RPMI8226 (cell line): ENCODE data around the gene HOXB4.

Experiments
- DNase-seq: peaks from one replicate; pipeline ENCODE4 v3.0.0-alpha.2; 2015

The HOXB4 gene

DNA sequence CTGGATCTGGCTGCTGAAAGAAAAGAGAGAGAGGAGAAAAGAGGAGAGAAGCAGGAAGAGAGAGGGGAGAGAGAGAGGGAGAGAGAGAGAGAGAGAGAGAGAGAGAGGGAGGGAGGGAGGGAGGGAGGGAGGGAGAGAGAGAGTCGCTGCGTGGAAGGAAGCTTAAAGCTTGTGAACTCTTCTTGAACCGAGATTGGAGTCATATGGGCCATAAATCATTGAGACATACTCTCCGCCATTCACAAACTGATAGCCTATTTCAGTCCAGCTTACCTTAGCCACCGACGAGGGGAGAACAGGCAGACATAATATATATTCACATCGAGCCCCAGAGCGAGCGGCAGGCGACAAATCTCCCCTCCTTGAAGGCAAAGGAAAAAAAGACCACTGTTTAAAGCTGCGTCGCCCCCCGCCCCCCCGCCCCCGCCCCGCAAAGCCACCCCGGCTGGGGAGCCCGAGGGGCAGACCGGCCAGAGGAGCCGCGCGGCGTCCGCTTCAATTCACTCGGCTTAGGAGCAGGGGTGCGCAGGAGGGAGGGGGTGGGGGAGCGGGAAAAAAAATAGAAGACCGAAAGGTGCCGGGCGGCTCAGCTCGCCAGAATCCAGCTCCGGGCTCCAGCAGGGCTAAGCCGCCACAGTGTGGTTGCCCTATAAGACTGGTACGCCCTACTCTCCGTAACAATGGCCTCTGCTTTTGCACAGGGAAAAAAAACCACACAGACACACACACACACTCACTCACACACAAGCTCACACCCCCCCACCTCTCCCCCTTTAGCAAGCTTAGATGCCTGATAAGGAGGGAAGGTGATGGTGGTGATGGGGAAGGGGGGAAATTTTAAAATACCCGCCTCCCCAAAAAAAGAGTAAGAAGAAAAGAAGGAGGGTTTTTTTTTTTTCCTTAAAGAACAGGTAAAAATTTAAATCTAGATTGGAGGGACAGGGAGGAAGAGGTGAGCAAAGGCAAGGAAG is 22.6 kb downstream of the HOXB4 start:
- no peak for DNase-seq

DNA sequence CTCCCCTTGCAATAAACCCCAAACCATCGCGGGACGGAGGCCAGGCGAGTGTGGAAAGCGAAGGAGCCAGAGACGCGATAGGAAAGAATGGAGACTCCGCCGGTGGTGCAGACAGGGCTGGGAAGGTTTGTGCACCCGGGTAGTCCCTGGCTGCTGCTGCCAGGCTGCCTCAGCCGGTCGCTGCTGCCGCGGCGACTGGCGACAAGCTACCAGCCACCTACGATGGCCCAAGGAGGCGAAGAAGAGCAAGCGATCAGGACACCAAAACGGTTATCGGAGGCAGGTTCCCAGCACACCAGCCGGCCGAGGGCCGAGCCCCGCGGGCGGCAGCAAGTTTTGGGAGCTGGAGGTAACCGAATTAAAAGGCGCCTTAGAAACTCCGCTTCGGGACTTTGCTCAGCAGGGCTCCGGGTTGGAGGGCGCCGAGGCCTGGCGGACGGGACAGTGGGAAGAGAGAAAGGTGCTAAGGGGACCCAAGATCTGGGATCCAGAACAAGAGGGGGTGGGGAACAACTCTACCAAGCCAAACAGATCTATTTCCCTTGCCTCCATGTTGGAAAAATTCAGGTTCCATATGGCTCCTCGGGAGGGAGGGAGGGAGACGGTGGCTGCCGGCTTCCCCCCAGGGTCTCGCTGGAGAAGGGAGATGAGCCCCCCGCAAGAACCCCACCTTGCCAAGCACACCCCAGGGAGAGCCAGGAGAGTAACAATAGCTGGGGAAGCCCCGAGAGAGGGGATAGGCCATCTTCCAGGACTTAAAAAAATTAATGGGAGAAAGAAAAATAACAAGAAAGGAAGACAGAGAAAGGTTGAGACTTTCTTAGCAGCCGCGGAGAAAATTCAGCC is 23.5 kb downstream of the HOXB4 start:
- DNase-seq = no peak

DNA sequence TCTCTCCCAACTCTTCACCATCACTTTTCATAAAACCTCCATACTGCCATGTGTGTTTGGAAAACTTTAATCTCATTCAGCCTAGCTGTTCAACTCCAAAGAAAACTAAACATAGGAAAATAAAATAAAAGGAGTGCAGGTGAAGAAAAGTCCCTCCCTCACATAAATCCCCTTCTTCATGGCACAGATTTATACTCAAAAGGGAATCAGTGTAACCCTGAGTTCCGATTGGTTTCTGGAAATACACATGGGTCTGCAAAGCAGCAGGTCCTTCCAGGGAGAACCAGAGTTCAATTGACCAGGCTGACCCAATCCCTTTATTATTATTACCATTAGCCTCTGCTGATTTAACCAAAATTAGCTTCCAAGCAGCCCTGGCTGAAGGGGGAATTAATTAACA is 24.3 kb downstream of the HOXB4 start:
- DNase-seq = no peak

DNA sequence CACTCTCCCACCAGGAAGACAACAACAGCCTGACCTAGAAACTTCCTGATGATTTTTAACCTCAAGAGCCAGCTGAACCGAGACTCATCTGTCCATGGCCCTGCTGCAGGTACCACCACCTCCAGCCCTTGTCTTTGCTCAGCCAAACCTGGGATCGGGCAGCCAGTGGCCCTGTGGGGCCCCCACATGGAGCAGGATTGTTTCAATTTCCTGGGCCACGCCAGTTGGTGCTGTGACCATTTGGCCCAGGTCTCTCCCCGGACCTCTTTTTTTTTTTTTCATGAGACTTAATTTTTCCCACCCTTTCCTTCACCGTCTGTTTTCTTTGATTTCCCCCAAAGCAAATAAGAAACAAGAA is 25.0 kb downstream of the HOXB4 start:
- no peak for DNase-seq

DNA sequence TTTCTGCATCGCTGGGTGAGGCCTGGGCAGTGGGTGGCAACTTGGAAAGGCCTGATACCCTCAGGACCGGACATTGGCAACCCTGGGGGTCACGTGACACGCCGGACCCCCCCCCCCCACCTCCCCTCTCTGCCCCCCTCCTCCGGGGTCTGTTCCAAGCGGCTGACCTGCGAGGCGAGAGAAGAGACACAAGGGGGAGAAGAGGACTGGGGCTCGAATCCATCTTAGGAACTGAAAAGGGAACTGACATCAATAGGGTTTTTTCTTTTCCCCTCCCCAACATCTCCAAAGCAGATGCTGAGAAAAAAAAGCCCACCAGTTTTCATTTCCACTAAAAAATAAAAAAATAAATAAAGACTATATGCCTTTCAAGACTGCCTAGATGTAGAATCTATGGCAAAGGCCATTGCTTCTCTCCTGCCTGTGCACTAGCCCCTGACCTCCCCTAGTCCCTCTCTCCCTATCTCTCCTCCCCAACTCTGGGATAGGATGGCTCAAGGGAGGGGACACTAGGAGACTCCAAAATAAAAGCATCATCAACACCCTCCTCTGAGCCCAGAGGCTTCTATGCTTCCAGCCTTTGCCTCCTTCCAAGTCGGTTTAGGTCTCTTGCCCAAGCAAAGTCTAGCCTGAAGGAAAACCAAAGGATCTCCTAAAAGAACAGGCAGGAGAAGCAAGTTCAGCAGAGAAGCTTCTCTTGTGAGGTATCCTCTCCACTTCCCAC is 25.5 kb downstream of the HOXB4 start:
- no peak for DNase-seq

DNA sequence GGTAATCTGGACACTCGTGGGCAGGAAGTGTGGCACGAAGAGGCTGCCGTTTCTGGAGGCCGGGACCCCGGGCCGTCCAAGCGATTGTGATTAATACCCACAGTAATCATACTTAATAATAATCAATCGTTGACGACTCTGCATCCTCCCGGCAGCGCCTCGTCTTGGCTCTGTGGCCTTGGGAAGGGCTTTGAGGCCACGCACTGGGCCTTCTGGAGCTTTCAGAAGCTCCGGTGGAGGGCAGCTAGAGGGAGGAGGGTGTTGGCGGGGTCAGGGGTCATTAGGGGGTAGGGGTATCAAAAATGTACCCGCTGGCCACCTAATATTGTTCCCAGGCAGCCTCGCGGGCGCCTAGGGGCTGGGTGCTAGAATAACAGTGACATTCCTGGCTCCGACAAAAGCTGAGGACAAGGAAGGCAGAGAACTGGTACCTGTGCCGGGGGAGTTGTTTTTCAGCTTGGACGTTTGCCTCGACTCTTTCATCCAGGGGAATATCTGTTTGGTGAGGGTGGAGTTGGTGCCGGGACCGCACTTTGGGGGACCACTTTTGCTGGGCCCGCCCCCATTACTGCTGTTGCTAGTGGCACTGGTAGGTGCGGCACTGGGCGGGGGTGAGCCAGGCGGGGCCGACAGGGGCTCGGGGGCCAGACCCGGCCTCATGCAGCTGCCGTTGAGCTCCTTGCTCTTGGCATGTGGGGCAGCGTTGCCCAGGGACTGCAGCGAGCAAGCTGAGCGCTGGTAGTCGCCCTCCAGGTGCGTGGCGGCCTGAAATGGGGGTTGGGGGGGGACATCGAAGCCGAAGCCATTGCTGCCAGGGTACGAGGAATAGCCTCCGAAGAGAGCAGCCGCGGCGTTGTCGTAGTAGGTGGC is 26.3 kb downstream of the HOXB4 start:
- no peak for DNase-seq

DNA sequence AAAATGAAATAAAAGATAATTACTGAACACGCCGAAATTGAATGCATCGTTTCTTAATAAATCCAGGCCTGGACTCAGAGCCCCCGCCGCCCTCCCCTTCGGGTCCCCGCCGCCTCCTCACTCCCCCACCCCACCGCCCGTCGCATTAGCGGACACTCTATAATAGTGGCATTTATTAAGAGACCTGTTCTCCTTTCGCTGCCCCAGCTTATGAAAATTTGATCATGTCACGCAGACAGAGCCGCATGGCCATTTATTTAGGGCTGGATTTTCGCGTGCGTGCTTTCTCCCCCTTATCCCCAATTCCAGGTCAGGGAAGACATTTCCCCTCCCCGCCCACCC is 27.0 kb downstream of the HOXB4 start:
- DNase-seq = no peak

DNA sequence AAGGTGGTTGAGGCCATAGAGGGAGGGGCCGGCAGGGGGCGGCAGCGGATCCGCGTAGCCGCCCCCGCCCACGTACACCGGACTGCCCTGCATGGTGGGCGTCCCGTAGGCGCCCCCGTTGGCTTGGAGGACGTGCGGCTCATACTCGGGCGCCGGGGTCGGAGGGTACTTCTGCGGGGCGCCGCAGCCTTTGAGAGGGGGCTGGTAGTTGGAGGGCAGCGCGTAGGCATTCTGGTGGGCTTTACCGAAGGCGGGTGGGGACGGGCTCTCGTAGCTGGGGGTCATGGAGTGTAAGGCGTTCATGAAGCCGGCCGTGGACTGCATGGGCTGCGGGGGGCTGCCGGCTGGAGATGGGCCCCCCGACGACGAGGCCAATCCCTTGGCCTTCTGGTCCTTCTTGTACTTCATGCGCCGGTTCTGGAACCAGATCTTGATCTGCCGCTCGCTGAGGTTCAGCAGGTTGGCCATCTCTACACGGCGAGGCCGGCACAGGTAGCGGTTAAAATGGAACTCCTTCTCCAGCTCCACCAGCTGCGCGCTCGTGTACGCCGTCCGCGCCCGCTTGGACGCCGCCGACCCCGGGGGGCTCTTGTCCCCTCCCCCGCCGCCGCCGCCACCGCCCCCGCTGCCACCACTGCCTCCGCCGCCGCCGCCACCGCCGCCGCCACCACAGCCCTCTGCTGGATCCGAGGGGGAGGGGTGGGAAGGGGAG is 27.5 kb downstream of the HOXB4 start:
- no peak for DNase-seq

DNA sequence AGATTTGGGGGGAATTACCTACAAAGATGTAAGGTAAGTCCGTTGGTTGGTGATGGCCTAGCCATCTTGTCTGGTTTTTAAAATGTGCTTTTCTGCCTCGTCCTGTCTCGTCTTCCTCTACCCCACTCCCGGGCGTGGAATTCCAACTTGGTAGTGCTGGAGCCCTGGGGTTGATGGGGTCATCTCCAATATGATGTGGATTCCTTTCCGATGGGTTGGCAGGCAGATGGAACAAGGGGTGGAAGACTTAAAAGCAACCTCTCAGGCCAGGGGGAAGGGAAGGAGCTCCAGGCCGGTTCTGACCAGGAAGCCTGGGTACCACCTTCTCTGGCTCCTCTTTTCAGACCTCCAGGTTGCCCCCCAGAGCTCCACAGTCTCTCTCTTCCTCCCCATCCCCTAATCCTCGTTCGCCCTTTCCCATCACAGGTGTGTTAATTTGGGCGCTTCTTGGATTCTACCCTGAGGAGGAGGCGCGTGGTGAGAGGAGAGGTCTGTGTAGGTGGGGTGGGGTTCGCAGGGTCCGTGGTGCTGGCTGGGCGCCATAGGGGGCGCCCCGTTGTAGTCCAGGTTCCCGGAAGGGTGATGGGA is 28.1 kb downstream of the HOXB4 start:
- no peak for DNase-seq

DNA sequence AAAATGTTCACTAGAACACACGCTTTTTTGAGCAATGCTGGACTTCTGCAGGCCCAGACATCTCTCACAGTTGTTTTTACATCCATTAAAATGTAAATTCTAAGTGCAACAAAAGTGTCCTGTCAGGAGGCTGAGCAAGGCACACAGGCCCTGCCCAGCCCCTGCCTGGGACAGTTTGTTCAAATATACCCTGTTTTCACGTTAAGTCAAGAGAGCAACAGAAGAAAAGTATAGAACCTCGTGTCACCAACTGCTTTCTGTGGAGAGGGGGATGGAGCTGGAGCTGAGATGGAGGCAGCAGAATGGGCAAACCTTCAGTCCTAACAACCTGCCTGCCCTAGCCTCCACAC is 28.9 kb downstream of the HOXB4 start:
- no peak for DNase-seq

DNA sequence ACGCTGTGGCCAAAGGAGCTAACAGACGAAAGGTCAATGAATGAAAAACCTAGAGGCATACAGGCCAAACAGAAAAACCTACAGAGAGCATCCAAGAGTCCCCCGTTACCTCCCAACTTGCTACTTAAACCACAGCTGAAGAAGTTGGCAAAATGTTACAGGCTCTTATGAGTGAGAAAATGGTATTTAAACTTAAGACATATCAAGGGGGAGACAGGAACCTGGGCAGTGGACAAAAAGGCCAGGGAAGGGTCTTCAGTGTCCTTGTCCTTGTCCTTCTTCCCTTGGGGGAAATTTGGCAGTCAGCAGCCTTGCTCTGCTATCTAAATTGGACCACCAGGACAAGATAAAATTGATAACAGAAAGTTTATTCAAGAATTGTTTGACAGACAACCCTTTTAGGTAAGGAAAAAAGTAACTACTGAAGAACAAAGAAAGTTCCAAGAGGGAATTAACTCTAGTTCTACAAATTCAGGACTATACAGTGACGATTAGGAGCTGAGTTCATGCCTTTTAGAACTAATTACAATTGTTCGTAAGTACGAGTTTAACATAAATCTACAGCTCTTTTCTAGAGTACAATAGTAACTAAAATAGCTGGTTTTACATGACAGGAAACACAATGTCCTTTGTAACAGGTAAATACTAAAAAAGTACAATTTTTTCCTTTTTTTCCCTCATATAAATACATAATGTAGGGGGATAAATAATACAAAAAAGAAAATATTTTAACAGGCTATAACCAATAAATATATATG is 29.4 kb downstream of the HOXB4 start:
- DNase-seq = no peak

DNA sequence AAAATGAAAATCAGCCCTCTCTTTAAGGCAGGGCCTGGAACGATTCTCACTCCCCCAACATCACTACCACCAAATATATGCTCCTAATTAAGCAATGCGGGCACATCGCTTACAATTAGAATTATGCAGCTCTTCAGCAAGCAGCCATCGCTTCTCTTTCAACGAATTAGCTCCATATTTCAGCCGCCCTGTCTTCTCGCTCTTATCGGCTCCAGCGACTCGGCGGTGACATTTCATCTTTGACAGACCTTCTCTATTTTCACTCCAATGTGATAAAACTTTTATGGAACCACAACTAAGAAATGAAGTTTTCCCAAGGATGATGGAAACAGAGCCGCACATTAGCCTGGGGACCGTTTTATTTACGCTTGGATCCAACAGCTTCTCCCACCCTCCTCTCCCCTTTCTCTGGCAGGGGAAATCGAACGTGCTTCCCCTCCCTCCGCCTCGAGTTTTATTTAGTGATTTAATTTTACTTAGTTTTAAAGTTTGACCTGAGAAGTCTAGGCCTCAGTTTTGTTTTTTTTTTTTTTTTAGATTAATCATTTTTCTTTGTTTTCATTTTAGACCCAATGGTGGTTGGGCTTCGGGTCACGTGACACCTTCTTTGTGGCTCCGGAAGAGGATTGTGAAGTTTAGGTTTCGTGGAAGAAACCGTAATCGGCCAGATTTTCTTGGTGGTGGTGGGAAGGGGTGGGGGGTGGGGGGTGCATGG is 30.2 kb downstream of the HOXB4 start:
- DNase-seq = no peak

DNA sequence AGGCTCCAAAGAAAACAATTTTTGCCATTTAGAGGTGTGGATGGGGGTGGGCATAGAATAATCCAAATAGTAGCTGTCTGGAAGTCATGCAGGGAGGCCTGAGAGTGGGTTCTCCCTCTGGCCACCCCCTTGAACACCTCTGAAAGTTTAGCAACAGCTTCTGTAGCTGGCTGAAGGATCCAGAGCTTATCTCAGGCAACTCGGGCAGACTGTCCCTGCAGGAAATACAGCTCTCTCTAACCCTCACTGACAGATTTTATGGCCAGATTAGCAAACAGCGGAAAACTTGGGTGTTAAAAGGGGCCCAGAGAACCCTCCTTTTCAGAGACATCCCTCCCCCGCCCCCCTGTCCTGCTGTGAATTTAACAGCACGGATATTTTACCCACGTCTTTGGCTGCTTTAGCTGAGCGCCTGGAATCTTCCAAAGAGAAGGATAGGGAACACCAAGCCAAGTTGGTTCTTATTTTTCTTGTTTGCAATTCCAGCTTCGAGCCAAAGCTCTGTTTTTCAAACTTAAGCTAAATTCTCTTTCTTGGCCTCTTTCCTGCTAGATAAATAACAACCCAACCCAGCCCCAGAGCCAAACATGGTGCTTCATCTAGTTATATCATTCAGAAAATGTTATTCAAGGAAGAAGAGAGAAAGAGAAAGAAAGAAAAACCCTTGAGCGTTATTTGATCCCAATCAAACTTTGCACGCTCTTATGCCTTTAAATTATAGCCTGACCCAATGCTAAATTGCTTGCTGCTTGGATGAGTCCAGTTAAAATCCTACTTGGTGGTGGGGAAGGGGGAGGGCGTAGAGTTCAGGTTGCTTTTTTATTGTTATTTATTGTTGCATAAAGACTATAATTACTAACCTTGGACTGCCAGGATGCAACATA is 31.0 kb downstream of the HOXB4 start:
- DNase-seq = no peak

DNA sequence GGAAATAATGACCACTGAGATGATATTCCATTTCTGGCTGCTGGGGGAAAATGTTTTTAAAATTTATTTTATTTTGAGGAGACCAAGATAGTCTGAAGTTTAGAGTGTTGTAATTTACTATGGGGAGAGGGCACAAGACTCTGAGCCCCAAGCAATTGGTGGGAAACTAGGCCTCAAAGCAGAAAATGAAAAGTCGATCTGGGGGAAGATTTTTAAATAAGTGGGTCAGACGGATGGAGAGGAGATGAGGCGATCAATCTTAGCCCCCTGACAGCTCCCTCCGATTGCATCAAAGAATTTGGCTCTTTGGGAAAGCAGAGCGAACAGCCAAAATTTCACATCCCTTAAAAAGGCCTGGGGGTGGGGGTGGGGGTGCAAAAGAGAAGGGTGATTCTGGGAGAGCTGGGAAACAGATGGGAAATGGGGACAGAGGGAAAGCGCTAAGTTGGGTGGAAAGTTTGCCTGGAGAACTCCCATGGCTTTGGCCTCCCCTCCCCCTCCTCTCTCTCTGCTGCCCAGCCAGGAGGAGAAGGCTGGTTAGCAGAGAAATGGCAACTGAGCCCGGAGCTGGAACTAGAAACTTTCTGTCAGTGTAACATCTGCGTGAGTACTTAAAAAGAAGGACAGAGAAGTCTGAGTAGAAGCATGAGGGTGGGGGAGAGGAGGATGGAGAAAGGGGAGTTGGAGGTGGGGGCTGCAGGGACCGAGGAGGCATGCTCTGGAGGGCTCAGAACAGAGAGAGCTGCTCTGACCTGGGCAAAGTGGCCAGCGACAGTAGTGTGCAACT is 31.8 kb downstream of the HOXB4 start:
- no peak for DNase-seq

DNA sequence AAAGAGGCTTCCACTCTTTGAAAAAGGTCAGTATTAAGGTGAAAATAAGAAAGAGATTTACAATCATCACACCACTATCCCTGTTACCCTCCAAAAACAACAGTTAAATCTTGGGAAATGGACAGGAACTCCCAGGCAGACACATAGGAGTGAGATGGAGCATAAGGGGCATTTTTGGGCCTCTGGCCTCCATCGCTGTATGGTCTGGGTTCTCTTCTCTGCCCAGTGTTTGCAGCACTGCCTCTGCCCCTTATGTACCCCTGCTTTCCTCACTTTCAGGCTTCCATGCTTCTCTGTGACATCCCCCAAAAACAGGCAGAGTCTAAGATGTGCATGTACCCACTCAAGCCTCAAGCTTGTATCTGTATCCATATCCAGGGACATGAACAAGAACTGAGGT is 32.6 kb downstream of the HOXB4 start:
- DNase-seq = no peak

DNA sequence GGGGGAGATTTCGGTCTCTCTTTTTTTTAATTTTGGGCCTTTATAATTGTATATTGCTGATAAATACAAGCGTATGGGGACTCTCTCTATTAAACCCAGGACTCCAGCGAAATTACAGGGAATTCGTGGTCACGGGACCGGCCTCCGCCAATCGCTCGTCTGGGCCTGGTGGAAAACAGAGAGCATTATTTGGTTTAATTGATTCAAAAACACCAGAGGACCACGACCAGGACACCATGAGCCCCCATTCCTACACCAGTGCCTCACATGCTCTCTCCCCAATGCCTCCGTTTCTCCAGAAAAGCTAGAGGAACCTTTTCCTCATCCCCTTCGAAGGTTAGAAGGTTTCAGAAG is 33.2 kb downstream of the HOXB4 start, which contains the start of gene HOXB2:
HOXB2 (minus strand) TSS at position 88 of the 354 bp plus-strand sequence. CDS start 198 bp downstream, outside the sequence.
- DNase-seq = no peak

DNA sequence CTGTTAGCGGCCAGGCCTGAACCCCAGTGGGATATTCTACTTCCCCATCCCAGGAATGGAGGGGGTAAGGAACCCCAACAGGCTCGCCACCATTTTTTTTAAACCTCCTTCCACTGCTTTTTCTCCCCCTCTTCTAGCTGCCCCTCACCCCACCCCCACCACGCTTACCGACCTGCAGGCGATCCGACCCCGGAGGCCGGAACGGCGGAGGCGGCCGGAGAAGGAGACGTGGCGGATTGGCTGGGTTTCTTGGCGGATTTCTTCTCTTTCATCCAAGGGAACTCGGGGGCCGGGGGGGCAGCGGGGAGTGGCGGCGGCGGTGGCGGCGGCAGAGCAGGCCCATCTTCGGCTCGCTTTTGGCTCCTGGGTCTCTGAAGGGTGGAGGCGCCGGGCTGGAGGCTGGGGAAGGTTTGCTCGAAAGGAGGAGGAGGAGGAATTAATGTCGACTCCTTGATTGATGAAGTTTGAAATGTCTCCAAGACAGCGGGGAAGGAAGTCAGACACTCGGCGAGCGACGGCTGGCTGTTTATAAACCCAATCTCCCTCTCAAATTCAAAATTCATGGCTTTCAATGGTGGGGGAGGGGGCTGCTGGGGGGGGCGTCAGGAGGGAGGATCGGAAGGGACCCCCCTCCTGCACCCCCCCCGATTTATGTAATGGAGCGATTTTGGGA is 33.7 kb downstream of the HOXB4 start:
- no peak for DNase-seq
